PC-3 (cell line): Measurements from ENCODE around the gene IL34. TPM values are rescaled to one million over a fixed set of nuclear protein-coding genes. Genes with fewer than 3 reads are reported as not detected.
A peak's percentile ranks its signal among the peaks of the same experiment; 100 is the strongest.

Experiments used
- ATAC-seq: fragments of 200-7000 bp; cut with Tn5 transposase; 2 replicates; pipeline ENCODE4 v1.9.1; 2020; ENCODE audit warnings: mild to moderate bottlenecking, moderate library complexity
- BruUV-seq: library from RNA; stranded (reverse); fragments of 400-500 nt; replicated peaks from 2 replicates; lab custom pipeline; 2021; lab: Mats Ljungman, UMichigan
- CTCF ChIA-PET: fragments of 300-600 bp; sonication (Branson Sonifier 250); formaldehyde crosslinking; loops from one replicate; lab custom pipeline; 2022; ENCODE audit warnings: antibody characterized with exemption; lab: Charles Lee
- POLR2A ChIA-PET: fragments of 300-600 bp; sonication (Branson Sonifier 250); formaldehyde crosslinking; loops from one replicate; lab custom pipeline; 2022; ENCODE audit warnings: antibody characterized with exemption; ENCODE audit not compliant: unreplicated experiment; lab: Charles Lee
- DNase-seq: peaks from one replicate; pipeline ENCODE4 v3.0.0-alpha.2; 2015
- H2AFZ ChIP-seq: fragments of 300-600 bp; sonication (generic); 2 replicates; pipeline ENCODE4 v1.6.0; 2016; ENCODE audit warnings: antibody characterized with exemption, low read length
- H3F3A ChIP-seq: fragments of 300-600 bp; sonication (generic); one replicate; pipeline ENCODE4 v1.6.0; 2017; ENCODE audit warnings: antibody characterized with exemption, low read length, control low read depth, mild to moderate bottlenecking; ENCODE audit not compliant: unreplicated experiment
- H3K27ac ChIP-seq: fragments of 300-600 bp; sonication (generic); 2 replicates; pipeline ENCODE4 v1.5.1; 2016; ENCODE audit warnings: mild to moderate bottlenecking, low read length
- H3K27me3 ChIP-seq: fragments of 300-600 bp; sonication (generic); 2 replicates; pipeline ENCODE4 v1.6.1; 2016; ENCODE audit warnings: low read length, mixed read lengths
- H3K36me3 ChIP-seq: fragments of 300-600 bp; sonication (generic); 2 replicates; pipeline ENCODE4 v1.6.1; 2016; ENCODE audit warnings: low read depth, mixed run types, low read length, mixed read lengths
- H3K4me1 ChIP-seq: fragments of 300-600 bp; sonication (generic); 2 replicates; pipeline ENCODE4 v1.5.1; 2016; ENCODE audit warnings: low read length; ENCODE audit not compliant: insufficient read depth
- H3K4me2 ChIP-seq: fragments of 300-600 bp; sonication (generic); 2 replicates; pipeline ENCODE4 v1.6.0; 2016; ENCODE audit warnings: low read length
- H3K4me3 ChIP-seq: fragments of 300-600 bp; sonication (generic); 2 replicates; pipeline ENCODE4 v1.5.1; 2016; ENCODE audit warnings: mild to moderate bottlenecking, low read length, mixed read lengths
- H3K79me2 ChIP-seq: fragments of 300-600 bp; sonication (generic); 2 replicates; pipeline ENCODE4 v1.6.1; 2017; ENCODE audit warnings: low read length, mixed read lengths
- H3K9ac ChIP-seq: fragments of 300-600 bp; sonication (generic); 2 replicates; pipeline ENCODE4 v1.6.0; 2016; ENCODE audit warnings: mild to moderate bottlenecking, low read length
- H3K9me2 ChIP-seq: fragments of 300-600 bp; sonication (generic); replicated peaks from 2 replicates; pipeline ENCODE4 v1.6.1; 2016; ENCODE audit warnings: mixed run types, low read length, mixed read lengths
- H3K9me3 ChIP-seq: fragments of 300-600 bp; sonication (generic); 2 replicates; pipeline ENCODE4 v1.6.1; 2016; ENCODE audit warnings: low read length, mixed read lengths
- H4K20me1 ChIP-seq: fragments of 300-600 bp; sonication (generic); 2 replicates; pipeline ENCODE4 v1.6.1; 2016; ENCODE audit warnings: low read length, mixed read lengths
- EZH2 ChIP-seq: fragments of 300-600 bp; sonication (generic); IDR thresholded peaks from one replicate; pipeline ENCODE4 v1.6.1; 2017; ENCODE audit warnings: antibody characterized with exemption, mild to moderate bottlenecking, low read length; ENCODE audit not compliant: unreplicated experiment
- EZH2phosphoT487 ChIP-seq: fragments of 300-600 bp; sonication (generic); IDR thresholded peaks from 2 replicates; pipeline ENCODE4 v1.6.1; 2018; ENCODE audit warnings: mild to moderate bottlenecking, antibody characterized with exemption, low read length, borderline replicate concordance
- intact Hi-C: fragments of 100-400 bp; cut with micrococcal nuclease; formaldehyde crosslinking; loops from 2 replicates; pipeline ENCODE4 v1.9.0; 2023
- total RNA-seq: library from RNA; depleted of rRNA; stranded (reverse); fragments of >200 nt; gene quantifications from 2 replicates; pipeline ENCODE4 v1.2.3, GENCODE V29; 2014
- TF ChIP-seq, protein P1 (sequence below): fragments of 300-600 bp; sonication (generic); conservative IDR thresholded peaks from 2 replicates; pipeline ENCODE4 v1.5.1; 2017; ENCODE audit warnings: antibody characterized with exemption, low read depth, mild to moderate bottlenecking, low read length

The IL34 gene
- total RNA-seq, 1 experiment from 2014 or later = not detected

DNA sequence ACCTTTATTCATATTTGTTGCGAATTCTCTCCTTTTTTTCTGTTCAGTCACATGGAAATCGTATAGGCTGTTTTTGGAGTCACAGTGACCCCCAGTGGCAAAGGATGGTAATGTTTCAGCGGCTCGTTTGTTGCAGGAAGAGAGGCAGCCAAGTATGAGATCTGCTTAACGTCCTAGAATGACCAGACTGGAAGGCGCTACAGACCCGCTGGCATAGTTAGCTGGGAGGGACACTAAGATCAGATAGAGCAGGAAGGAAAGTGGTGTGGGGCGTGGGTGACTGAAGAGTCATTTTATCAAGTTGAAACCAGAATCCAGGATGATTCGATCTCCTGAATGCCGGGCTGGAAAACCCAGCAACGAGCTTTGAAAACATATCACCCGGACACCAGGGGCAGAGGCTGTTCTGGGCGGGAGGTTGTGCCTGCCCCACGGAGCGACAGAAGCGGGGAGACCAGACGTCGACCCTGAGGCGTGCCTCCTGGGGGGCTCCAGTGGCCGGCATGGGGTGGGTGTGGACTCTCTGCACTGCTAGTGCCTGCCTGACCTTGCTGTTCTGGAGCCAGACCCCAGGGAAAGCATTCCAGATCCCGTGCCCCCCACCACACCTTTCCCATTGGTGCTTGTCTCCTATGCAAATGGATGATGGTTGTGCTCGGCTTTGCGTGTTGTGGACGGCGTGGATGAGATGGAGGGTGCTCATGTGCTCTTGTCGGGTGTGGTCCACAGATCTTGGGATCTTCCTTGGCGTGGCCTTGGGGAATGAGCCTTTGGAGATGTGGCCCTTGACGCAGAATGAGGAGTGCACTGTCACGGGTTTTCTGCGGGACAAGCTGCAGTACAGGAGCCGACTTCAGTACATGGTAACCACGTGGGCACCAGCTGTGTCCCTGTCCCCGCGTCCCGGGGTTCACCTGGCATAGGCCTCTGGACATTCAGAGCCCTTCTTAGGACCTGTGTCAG is 7.7 kb downstream of the IL34 start:
- CTCF ChIA-PET = interaction anchor here (0.7 to 1.3 kb wide), 2 partner anchors 117 to 365 kb away, joined by 3 read pairs; partner anchors contain the start of gene AARS1
- peak overlapping the region; percentile 55 for H3K4me3 ChIP-seq
- no peaks in the 10 kb centered on the region for H3K36me3 ChIP-seq
- no peaks in the 10 kb centered on the region for H3K4me1 ChIP-seq
- no TSS peak for BruUV-seq
- H3F3A ChIP-seq = no peaks in the 10 kb centered on the region
- H2AFZ ChIP-seq = peak overlapping the region; percentile 87
- no peak overlapping the region for H3K27ac ChIP-seq
- peak overlapping the region; percentile 73 for H3K4me2 ChIP-seq
- H3K27me3 ChIP-seq = no peaks in the 10 kb centered on the region
- no peaks in the 10 kb centered on the region for H3K79me2 ChIP-seq
- no peaks in the 10 kb centered on the region for H3K9me3 ChIP-seq
- peak; percentile 83 for DNase-seq
- no peak overlapping the region for H3K9ac ChIP-seq
- H4K20me1 ChIP-seq = no peaks in the 10 kb centered on the region
- POLR2A ChIA-PET = no interaction called here
- ATAC-seq = peak; percentile 84
- TF ChIP-seq, protein P1, sequence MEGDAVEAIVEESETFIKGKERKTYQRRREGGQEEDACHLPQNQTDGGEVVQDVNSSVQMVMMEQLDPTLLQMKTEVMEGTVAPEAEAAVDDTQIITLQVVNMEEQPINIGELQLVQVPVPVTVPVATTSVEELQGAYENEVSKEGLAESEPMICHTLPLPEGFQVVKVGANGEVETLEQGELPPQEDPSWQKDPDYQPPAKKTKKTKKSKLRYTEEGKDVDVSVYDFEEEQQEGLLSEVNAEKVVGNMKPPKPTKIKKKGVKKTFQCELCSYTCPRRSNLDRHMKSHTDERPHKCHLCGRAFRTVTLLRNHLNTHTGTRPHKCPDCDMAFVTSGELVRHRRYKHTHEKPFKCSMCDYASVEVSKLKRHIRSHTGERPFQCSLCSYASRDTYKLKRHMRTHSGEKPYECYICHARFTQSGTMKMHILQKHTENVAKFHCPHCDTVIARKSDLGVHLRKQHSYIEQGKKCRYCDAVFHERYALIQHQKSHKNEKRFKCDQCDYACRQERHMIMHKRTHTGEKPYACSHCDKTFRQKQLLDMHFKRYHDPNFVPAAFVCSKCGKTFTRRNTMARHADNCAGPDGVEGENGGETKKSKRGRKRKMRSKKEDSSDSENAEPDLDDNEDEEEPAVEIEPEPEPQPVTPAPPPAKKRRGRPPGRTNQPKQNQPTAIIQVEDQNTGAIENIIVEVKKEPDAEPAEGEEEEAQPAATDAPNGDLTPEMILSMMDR = peak; percentile 90
- TF ChIP-seq EZH2 = no peak
- H3K9me2 ChIP-seq = no peaks in the 10 kb centered on the region
- intact Hi-C loops = loop anchor here (1.0 to 5.0 kb wide), 4 partner anchors 31 to 147 kb away; no protein-coding TSS in a partner anchor

DNA sequence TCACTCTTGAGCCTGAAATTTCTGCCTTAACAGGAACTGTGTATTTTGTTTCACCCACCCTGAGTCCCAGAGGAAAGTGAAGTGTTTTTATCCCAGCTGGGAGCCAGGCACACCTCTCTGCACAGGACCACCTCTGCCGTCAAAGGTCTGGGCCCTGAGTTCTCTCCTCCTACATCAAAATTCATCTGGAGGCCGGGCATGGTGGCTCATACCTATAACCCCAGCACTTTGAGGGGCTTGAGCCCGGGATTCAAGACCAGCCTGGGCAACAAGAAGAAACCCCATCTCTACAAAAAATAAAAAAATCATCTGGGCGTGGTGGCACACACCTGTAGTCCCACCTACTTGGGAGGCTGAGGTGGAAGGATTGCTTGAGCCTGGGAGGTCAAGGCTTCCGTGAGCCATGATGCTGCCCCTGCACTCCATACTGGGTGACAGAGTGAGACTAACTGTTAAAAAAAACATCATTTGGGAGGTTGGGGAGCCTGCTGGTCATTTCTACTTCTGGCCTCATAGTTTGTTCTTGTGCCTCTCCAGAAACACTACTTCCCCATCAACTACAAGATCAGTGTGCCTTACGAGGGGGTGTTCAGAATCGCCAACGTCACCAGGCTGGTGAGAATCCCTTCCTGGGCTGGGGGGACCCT is 9.8 kb downstream of the IL34 start:
- no peak overlapping the region for H3K4me2 ChIP-seq
- POLR2A ChIA-PET = no interaction called here
- H3K27ac ChIP-seq = no peak overlapping the region
- H3K36me3 ChIP-seq = no peaks in the 10 kb centered on the region
- H4K20me1 ChIP-seq = no peaks in the 10 kb centered on the region
- H3K79me2 ChIP-seq = no peaks in the 10 kb centered on the region
- H3K4me3 ChIP-seq = no peak overlapping the region
- no peak for TF ChIP-seq EZH2
- TF ChIP-seq EZH2phosphoT487 = no peak
- TF ChIP-seq, protein P1 = no peak
- no peaks in the 10 kb centered on the region for H3F3A ChIP-seq
- ATAC-seq (no peak), DNase-seq (no peak)
- no peaks in the 10 kb centered on the region for H3K4me1 ChIP-seq
- no peaks in the 10 kb centered on the region for H3K9me3 ChIP-seq
- H3K9ac ChIP-seq = no peak overlapping the region
- intact Hi-C loops = no loop called here
- no peaks in the 10 kb centered on the region for H3K27me3 ChIP-seq
- H2AFZ ChIP-seq = no peak overlapping the region
- BruUV-seq = no TSS peak
- no peaks in the 10 kb centered on the region for H3K9me2 ChIP-seq
- CTCF ChIA-PET = no interaction called here
